Amniotic epithelial cell (primary cell): ENCODE data around the gene PCK2.
"Not testable (repeated sequence)": the region's sequence is repeated elsewhere in the genome, so short reads cannot be mapped to it uniquely, and the experiment has no call there.

Experiments used
- DNase-seq: peaks from one replicate; pipeline ENCODE4 v3.0.0-alpha.2; 2010; ENCODE audit warnings: low read depth

The PCK2 gene

GRCh38 chr14:24093901-24094840, at the start of gene PCK2:
Gene PCK2, plus strand, starts transcription at chr14:24094311. Its CDS starts 95 bp downstream, at chr14:24094406.
- peak; percentile 72 for DNase-seq

DNA sequence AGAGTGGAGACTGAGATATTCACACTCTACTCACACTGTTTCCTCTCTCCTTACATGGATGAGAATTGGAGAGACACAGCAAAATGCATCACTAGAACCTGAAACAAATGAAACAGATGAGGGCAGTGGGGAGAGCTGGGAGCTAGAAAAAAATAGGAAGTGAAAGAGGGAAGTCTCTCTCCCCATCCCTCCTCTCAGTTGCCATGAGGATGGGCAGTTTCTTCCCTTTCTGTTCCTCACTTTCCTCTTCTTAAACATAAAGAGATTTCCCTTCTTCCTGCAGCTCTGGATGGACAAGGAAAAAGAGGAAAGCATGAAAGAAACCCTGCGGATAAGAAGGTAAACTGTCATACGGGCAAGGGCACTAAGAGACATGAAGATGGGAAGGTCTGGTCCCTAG, 45.1 kb upstream of the PCK2 start:
- DNase-seq: not testable (repeated sequence)

- DNase-seq: not testable (repeated sequence)
Observed at GRCh38 chr14:24050753-24051152, 43.4 kb upstream of the PCK2 start.

DNA sequence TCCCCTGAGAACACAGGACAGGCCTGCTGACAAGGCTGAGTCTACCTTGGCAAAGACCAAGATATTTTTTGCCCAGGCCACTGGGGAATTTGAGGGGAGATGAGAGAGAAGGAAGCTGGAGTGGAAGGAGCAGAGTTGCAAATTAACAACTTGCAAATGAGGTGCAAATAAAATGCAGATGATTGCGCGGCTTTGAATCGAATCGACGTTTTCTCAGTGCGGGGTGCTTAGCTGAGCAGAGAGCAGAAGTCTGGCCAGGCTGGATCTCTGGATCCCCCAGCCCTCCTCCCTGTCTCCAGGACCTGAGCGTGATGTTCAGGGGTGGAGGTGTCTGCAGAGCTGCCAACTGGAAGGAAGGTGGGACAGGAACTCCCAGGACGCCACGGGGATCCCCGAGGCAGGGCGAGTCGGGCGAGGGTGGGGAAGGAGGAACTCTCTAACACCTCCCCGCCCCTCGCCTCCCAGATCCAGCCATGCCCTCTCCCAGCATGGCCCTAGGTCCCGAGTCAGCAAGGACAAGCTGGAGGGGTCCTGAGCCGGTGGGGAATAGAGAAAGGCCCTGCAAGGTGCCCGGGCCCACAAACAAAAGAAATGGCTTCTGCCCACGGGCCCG, 42.8 kb upstream of the PCK2 start:
- no peak for DNase-seq

GRCh38 chr14:24051789-24052655, 42.1 kb upstream of the PCK2 start, which contains the start of gene CARMIL3:
Gene CARMIL3, plus strand, starts transcription at chr14:24052009. Its CDS starts 145 bp downstream, at chr14:24052154.
- DNase-seq: peak; percentile 22

GRCh38 chr14:24052656-24053547, 41.2 kb upstream of the PCK2 start:
- no peak for DNase-seq

- no peak for DNase-seq
Observed at GRCh38 chr14:24053548-24054323, 40.4 kb upstream of the PCK2 start.

DNA sequence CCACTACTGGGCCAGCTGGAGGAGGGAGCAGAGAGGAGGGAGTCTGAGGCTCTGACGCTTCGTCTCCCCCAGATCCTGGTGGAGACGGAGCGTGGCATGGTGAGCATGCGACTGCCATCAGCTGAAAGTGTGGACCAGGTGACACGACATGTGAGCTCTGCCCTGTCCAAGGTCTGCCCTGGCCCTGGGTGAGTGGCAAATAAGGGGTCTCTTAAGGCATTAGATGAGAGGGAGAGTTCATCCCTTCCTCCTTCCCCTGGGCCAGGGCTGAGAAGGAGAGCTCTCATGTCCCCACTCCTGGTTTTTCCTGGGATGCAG, 39.8 kb upstream of the PCK2 start:
- no peak for DNase-seq

DNA sequence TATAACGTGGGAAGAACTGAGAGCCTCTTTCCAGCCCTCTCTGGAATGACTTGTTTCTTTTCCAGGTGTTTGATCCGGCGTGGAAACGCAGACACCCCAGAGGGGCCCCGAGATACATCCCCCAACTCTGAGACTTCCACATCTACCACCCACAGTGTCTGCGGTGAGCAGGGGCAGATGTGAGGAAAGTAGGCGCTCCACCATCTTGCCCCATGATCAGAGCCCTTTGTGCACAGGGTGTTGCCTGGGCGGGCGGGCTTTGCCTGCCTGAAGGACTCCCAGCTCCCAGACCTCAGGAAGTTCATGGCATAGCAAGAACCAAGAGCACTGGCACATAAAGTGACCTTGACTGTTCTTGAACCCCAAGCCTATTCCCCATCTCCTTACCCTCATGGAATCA, 39.5 kb upstream of the PCK2 start:
- DNase-seq: no peak

- DNase-seq: no peak
Observed at GRCh38 chr14:24055971-24056799, 37.9 kb upstream of the PCK2 start.

DNA sequence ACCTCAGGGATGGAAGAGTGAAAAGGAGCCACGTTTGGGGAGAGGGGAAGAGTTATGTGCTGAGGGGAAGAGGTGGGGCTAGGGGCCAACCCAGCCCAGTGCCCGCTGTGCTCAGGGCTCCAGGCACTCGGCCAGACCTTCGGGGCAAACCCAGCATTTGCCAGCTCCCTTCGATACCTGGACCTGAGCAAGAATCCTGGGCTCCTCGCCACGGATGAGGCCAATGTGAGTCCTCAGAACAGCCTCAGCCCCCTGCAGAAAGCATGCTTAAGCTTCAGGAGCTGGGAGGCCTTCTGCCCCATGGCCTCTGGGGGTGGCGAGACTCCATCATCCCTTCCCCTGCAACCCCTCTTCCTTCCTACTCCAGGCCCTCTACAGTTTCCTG, 37.3 kb upstream of the PCK2 start:
- no peak for DNase-seq

GRCh38 chr14:24057271-24057670, 36.8 kb upstream of the PCK2 start:
- DNase-seq: no peak

DNA sequence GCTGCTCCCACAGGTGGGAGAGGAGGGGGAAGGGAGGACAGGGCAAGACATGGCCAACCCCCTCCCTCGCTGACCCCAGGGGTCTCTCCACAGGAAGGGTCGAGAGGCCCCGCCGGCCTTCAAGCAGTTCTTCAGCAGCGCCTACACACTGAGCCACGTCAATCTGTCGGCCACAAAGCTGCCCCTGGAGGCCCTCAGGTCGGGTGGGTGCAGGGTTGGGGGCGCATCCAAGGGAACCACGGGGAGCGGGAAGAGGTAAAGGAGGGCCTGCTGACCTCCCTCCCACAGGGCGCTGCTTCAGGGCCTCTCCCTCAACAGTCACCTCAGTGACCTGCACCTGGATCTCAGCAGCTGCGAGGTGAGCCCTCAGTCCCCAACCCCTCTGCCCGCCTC, 36.2 kb upstream of the PCK2 start:
- DNase-seq: no peak

DNA sequence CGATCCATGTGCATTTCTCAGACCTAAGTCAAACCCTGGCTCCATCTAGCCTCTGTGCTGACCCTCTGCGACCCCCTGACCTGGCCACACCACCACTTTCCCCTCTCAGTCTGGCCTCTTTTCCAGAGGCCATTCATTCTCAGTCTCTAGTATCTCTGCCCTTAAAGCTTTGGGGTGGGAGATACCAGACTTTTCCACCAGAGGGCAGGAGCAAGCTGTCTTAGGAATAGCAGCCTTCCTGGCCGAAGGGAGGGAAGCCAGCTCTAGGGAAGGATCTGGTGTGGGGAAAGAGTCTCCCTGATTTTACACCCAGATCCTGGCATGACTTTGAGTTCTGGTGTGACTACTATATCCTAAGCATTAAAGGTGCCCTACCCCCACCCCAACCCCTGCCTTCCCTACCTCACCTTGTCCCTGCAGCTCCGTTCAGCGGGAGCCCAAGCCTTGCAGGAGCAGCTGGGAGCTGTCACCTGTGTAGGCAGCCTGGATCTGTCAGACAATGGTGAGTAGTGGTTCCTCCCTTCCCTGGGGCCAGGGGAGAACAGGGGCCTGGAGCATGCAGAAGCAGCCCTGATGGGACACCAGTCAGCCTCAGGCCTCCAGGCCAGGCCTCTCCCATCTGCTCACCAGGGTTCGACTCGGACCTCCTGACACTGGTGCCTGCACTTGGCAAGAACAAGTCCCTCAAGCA, 35.7 kb upstream of the PCK2 start:
- DNase-seq: peak; percentile 58

DNA sequence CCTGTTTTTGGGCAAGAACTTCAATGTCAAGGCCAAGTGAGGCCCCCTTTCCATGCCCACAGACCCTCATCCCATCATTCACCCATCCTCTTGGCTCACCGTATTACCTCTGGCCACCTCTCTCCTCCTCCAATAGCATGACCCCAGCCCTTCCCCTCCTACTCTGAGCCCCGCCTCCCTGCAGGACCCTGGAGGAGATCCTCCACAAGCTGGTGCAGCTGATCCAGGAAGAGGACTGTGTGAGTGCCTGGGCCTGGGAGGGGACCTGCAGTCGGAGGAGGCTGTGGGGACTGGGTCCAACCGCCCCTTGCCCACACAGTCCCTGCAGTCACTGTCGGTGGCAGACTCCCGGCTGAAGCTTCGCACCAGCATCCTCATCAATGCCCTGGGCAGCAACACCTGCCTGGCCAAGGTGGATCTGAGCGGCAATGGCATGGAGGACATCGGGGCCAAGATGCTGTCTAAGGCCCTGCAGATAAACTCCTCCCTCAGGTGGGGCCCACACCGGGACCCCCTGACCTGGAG, 35.1 kb upstream of the PCK2 start:
- no peak for DNase-seq

- DNase-seq: no peak
Observed at GRCh38 chr14:24059841-24060388, 34.2 kb upstream of the PCK2 start.

DNA sequence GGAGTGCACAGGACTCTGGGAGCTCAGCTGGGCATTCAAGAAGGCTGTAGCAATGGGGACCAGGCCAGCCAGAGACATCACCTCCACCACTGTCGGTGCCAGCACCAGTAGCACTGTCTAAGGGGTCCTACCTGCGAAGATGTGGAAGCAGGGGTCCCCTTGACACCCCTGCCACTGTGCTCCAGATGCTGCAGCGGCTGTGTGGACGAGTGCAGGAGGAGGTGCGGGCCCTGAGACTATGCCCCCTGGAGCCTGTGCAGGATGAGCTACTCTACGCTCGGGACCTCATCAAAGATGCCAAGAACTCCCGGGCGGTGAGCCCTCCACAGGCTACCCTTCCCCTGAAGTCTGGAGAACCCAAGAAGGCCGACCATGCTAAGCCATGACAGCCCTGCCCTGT, 33.7 kb upstream of the PCK2 start:
- DNase-seq: no peak
